ENCODE measurements around the gene SPON1. TPM values are rescaled to one million over a fixed set of nuclear protein-coding genes. Genes with fewer than 3 reads are reported as not detected.

SPON1 gene
- total and polyA plus RNA-seq, 2 donors (not counting 1 experiment from before 2014, with no cell fraction given) = 0.30 TPM; not detected in 1

- Histone ChIP-seq H3K4me1 (ENCODE audit: control insufficient read depth in 2 of 2, insufficient read depth in 2 of 2, low read length in 2 of 2) (no peaks in the 10 kb centered on the region), H3K79me2 (ENCODE audit: control insufficient read depth, insufficient read depth, low read length) (no peaks in the 10 kb centered on the region), H4K20me1 (ENCODE audit: control insufficient read depth, insufficient read depth, low read length, poor library complexity, severe bottlenecking) (no peaks in the 10 kb centered on the region), H2AFZ (ENCODE audit: insufficient read depth, low read depth, low read length, poor library complexity, severe bottlenecking) (no peak overlapping the region), H3K9me3 (ENCODE audit: control extremely low read depth in 1 of 3, control insufficient read depth in 2 of 3, insufficient read depth in 1 of 3, low read length in 2 of 3) (no peaks in the 10 kb centered on the region), H3K27ac (ENCODE audit: low read length in 2 of 2) (no peak overlapping the region), H3K27me3 (replicated peaks in 1 of 4; ENCODE audit: control extremely low read depth in 1 of 4, control insufficient read depth in 3 of 4, insufficient read depth in 4 of 4, low read length in 3 of 4) (peaks cover 0 to 4% (median 2%) of the 10 kb centered on the region in 4 experiments), H3K4me2 (replicated peaks; ENCODE audit: low read depth, low read length, poor library complexity, severe bottlenecking) (no peak overlapping the region), H3K9ac (ENCODE audit: low read length) (no peak overlapping the region), H3K36me3 (replicated peaks in 1 of 2; ENCODE audit: control extremely low read depth in 1 of 2, control insufficient read depth in 1 of 2, extremely low read depth in 1 of 2, insufficient read depth in 2 of 2, low read length in 1 of 2) (no peaks in the 10 kb centered on the region), H3K4me3 (ENCODE audit: control extremely low read depth in 1 of 5, extremely low read depth in 1 of 5, insufficient read depth in 1 of 5, low read depth in 2 of 5, low read length in 4 of 5) (no peak overlapping the region)
- DNase-seq (no peak), ATAC-seq (ENCODE audit: low read depth) (no peak)
- Mint-ChIP-seq H3K9me3 (ENCODE audit: insufficient read depth) (no peaks in the 10 kb centered on the region), H3K4me1 (no peaks in the 10 kb centered on the region), H3K27me3 (peaks cover 17% of the 10 kb centered on the region), H3K27ac (no peak overlapping the region), H3K4me3 (no peak overlapping the region)
- ChIA-PET CTCF (no interaction called here), POLR2A (no interaction called here)
- intact Hi-C loops (cut with micrococcal nuclease) = no loop called here
- TF ChIP-seq, protein P1, sequence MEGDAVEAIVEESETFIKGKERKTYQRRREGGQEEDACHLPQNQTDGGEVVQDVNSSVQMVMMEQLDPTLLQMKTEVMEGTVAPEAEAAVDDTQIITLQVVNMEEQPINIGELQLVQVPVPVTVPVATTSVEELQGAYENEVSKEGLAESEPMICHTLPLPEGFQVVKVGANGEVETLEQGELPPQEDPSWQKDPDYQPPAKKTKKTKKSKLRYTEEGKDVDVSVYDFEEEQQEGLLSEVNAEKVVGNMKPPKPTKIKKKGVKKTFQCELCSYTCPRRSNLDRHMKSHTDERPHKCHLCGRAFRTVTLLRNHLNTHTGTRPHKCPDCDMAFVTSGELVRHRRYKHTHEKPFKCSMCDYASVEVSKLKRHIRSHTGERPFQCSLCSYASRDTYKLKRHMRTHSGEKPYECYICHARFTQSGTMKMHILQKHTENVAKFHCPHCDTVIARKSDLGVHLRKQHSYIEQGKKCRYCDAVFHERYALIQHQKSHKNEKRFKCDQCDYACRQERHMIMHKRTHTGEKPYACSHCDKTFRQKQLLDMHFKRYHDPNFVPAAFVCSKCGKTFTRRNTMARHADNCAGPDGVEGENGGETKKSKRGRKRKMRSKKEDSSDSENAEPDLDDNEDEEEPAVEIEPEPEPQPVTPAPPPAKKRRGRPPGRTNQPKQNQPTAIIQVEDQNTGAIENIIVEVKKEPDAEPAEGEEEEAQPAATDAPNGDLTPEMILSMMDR (IDR thresholded peaks at IDR 0.05) = no peak
- no peak for TF ChIP-seq EZH2 (IDR thresholded peaks at IDR 0.05; ENCODE audit: borderline replicate concordance, insufficient read depth, low read depth, low read length, poor library complexity, severe bottlenecking)
- WGBS (ENCODE audit: insufficient coverage) = 0% methylated on average over 1 of the region's 1 CpG
Observed at GRCh38 chr11:14093065-14093464, 130.5 kb downstream of the SPON1 start.

DNA sequence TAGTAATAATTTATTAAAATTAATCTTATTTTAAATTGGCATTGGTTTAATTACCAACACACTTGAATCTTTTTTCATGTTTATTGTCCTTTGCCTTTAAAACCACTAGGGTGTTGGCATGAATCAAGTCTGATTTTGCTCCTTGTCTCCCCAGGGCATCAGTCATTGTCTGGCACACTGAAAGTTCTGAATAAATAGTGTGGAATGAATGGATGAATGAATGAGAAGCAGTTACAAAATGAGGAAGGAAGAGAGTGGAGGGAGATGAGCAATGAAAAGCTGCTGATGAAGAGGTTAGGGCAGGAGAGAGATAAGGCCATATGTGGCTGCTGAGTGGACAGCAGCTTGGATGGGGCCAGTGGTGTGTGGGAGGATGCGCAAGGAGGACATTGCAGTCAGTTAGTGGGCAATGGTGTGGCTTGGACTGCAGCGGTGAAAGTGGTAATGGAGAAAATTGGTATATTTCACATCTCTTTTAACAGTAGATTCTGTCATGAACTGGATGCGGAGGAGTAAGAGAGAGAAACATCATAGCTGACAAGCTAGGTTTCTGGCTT is 132.0 kb downstream of the SPON1 start:
- CTCF ChIA-PET = no interaction called here
- Mint-ChIP-seq H3K27ac (no peak overlapping the region), H3K9me3 (ENCODE audit: insufficient read depth) (no peaks in the 10 kb centered on the region), H3K4me3 (no peak overlapping the region), H3K4me1 (no peaks in the 10 kb centered on the region), H3K27me3 (peaks cover 7% of the 10 kb centered on the region)
- Histone ChIP-seq H3K4me1 (ENCODE audit: control insufficient read depth in 2 of 2, insufficient read depth in 2 of 2, low read length in 2 of 2) (no peaks in the 10 kb centered on the region), H3K27ac (ENCODE audit: low read length in 2 of 2) (no peak overlapping the region), H2AFZ (ENCODE audit: insufficient read depth, low read depth, low read length, poor library complexity, severe bottlenecking) (no peak overlapping the region), H3K4me2 (replicated peaks; ENCODE audit: low read depth, low read length, poor library complexity, severe bottlenecking) (no peak overlapping the region), H3K36me3 (replicated peaks in 1 of 2; ENCODE audit: control extremely low read depth in 1 of 2, control insufficient read depth in 1 of 2, extremely low read depth in 1 of 2, insufficient read depth in 2 of 2, low read length in 1 of 2) (no peaks in the 10 kb centered on the region), H3K4me3 (ENCODE audit: control extremely low read depth in 1 of 5, extremely low read depth in 1 of 5, insufficient read depth in 1 of 5, low read depth in 2 of 5, low read length in 4 of 5) (no peak overlapping the region), H3K9ac (ENCODE audit: low read length) (no peak overlapping the region), H3K9me3 (ENCODE audit: control extremely low read depth in 1 of 3, control insufficient read depth in 2 of 3, insufficient read depth in 1 of 3, low read length in 2 of 3) (no peaks in the 10 kb centered on the region), H4K20me1 (ENCODE audit: control insufficient read depth, insufficient read depth, low read length, poor library complexity, severe bottlenecking) (no peaks in the 10 kb centered on the region), H3K27me3 (replicated peaks in 1 of 4; ENCODE audit: control extremely low read depth in 1 of 4, control insufficient read depth in 3 of 4, insufficient read depth in 4 of 4, low read length in 3 of 4) (peaks cover 0 to 3% (median 0%) of the 10 kb centered on the region in 4 experiments), H3K79me2 (ENCODE audit: control insufficient read depth, insufficient read depth, low read length) (no peaks in the 10 kb centered on the region)
- intact Hi-C loops (cut with micrococcal nuclease) = no loop called here
- no peak for DNase-seq
- WGBS (ENCODE audit: insufficient coverage) = no CpG with 5 or more reads among the region's 3 CpGs
- ATAC-seq (ENCODE audit: low read depth) = no peak
- POLR2A ChIA-PET = no interaction called here
- TF ChIP-seq, protein P1 (IDR thresholded peaks at IDR 0.05) = no peak
- no peak for TF ChIP-seq EZH2 (IDR thresholded peaks at IDR 0.05; ENCODE audit: borderline replicate concordance, insufficient read depth, low read depth, low read length, poor library complexity, severe bottlenecking)

Data from B cell (primary cell).